HepG2 (cell line): ENCODE measurements around the gene TESK1.

Experiments
- SMC3 ChIP-seq: IDR thresholded peaks from 2 replicates; pipeline ENCODE4 v1.6.1; 2011; ENCODE audit warnings: low read length, improper control_type of control experiment
- TF ChIP-seq, protein P1 (sequence below): sonication (generic); formaldehyde crosslinking; IDR thresholded peaks from 2 replicates; pipeline ENCODE4 v1.5.0; 2020; ENCODE audit warnings: mild to moderate bottlenecking, missing genetic modification reagents, moderate library complexity

GRCh38 chr9:35593581-35593980 is 11.5 kb upstream of the TESK1 start:
- TF ChIP-seq SMC3: no peak
- TF ChIP-seq, protein P1, sequence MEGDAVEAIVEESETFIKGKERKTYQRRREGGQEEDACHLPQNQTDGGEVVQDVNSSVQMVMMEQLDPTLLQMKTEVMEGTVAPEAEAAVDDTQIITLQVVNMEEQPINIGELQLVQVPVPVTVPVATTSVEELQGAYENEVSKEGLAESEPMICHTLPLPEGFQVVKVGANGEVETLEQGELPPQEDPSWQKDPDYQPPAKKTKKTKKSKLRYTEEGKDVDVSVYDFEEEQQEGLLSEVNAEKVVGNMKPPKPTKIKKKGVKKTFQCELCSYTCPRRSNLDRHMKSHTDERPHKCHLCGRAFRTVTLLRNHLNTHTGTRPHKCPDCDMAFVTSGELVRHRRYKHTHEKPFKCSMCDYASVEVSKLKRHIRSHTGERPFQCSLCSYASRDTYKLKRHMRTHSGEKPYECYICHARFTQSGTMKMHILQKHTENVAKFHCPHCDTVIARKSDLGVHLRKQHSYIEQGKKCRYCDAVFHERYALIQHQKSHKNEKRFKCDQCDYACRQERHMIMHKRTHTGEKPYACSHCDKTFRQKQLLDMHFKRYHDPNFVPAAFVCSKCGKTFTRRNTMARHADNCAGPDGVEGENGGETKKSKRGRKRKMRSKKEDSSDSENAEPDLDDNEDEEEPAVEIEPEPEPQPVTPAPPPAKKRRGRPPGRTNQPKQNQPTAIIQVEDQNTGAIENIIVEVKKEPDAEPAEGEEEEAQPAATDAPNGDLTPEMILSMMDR (CRISPR knock-in tag): no peak
